OCI-M2 (cell line): Measurements from ENCODE around the gene NFE2.
"Not testable (repeated sequence)": the region's sequence is repeated elsewhere in the genome, so short reads cannot be mapped to it uniquely, and the experiment has no call there.

Experiments
- DNase-seq: peaks from one replicate; lab custom pipeline; 2025; ENCODE audit not compliant: unreplicated experiment; lab: John Stamatoyannopoulos, UW

Gene NFE2

DNA sequence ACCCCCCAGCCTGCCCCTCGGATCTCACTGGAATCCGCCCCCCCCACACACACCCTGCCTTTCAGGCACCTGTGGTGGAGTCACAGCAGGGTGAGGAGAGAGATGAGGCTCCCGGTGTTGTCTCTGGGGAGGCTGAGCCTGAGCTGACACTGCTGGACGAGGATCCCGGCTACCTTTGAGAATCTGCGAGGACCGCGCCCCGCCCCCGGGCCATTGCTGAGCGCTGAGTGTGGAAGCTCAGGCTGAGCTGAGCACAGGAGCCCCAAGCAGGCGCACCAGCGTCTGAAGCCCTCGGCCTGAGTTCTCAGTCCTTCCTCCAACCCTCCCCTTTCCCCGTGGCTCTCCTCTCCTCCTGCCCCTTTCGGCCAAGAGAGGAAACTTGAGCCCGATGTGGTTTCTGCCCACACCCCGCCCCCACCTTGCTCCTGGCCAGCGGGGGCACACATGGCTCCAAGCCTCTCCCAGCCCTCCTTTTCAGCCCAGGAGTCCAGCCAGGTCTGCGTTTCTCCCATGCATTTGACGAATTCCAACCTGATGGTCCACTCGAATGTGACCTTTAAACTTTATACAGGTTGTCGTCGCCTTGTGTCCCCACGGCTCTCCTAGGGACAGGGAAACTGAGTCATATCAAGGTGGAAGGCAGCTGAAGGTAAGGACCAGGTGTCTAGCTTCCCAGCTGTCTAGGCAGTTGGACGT is at the start of gene NFE2:
NFE2 (minus strand) TSS at position 284 of the 696 bp plus-strand sequence. CDS start 5,767 bp downstream, outside the sequence.
- DNase-seq = no peak

DNA sequence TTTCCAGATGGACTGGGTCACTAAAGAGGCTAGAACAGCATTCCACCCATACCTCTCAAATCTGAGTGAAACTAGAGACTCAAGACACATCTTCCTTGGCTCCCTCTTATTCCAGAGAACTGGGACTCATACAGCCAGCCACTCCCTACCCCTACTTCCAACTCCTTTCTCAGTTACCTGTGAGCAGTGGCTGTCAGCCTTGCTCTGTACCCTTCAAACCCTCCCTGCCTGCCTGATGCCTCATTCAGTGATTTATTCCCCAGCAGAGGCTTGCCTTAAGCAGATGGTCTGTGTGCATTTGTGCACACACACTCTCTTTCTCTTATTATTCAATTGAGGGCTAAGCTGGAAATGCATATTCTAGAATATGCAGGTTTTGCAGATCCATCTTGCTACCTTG is 48.9 kb upstream of the NFE2 start:
- DNase-seq = no peak

DNA sequence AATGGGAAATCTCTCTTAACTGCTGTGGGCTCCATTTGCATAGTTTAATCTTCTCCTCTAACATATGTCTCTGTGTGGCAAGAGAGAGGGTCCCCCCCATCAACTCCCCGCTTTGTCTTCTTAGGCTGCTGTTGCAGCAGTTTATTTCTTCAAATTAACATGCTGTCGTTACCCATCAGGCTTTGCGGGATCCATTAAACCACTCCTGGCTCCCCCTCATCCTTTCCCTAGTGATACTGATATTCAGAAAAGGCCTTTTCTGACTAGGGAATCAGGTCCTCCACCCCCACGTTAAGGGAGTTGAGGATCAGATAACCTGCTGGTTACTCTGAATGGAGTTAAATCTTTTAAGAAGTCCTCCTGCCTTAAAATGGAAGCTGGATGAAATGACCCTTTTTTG is 48.2 kb upstream of the NFE2 start:
- no peak for DNase-seq

DNA sequence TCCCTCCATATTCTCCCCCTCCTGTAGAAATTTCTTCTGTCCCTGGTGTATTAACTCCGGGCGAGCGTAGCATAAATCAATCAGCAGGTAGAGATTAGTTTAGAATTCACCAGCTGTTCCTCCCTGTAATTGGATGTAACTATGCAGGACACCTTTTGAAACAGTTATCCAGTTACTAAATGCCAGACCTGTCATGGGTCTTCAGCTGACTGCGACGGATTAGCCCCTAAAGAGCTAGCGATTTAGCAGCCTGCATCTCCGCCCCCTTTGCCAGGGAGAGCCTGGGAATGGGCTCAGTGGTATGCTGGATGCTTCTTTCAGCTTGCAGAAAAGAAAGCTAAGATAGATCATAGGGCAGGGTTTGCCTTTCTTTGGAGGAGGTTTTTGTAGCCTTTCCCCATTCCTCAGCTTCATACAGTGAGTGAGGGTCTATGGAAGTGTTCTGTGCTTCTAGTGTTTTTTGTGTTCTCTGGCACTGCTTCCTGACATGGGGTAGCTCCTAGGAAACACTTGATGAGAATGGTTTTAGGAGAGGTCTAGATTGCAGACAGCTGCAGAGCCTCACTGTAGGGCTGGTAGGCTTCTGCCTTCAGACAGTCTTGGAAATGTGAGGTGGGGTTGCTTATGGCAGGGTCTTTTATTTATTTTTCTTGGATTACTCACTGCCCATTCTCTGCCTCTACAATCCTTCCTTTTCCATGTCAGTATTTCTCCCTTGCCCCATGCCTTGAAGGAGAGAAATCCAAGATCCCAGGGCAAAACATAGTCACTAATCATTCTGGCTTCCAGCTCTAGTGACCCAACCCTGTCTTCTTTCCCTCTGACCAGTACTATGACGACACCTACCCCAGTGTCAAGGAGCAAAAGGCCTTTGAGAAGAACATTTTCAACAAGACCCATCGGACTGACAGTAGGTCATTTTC is 40.8 kb upstream of the NFE2 start:
- DNase-seq = no peak

DNA sequence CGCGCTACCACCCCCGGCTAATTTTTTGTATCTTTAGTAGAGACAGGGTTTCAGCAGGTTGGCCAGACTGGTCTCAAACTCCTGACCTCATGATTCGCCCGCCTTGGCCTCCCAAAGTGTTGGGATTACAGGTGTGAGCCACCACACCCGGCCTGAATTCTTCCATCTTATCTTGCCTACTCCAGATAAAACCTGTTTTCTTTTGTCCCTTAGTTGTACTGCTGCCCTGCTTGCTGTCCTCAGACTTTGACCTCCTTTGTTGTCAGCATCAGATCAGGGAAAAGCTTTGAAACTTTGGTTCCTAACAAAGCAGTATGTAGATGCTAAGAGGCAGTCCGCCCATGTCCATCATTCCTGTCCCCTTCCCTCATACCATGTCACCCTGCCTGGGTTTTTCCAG is 40.0 kb upstream of the NFE2 start:
- DNase-seq = no peak

DNA sequence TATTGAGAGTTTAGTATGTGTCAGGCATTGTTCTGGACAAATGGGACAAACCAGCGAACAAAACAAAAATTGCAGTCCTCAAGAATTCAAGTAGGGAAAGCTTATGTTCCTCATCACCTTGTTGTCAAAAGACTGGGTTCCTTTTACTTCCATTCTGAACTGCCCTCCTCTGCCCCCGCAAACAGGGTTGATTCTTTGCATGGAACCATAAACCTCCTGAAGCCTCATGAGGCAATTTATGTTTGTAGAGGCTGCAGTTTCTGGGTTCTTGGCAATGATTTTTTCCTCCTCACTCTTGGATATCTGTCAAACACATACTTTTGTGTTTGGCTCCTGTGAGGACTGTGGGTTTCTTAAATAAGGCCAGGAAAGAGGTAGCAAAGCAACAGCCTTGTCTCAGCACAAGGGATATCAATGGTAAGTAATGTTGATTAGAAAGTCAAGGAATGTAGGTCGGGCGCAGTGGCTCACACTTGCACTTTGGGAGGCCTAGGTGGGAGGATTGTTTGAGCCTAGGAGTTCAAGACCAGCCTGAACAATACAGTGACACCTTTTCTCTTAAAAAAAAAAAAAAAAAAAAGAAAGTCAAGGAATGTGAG is 38.0 kb upstream of the NFE2 start:
- no peak for DNase-seq

DNA sequence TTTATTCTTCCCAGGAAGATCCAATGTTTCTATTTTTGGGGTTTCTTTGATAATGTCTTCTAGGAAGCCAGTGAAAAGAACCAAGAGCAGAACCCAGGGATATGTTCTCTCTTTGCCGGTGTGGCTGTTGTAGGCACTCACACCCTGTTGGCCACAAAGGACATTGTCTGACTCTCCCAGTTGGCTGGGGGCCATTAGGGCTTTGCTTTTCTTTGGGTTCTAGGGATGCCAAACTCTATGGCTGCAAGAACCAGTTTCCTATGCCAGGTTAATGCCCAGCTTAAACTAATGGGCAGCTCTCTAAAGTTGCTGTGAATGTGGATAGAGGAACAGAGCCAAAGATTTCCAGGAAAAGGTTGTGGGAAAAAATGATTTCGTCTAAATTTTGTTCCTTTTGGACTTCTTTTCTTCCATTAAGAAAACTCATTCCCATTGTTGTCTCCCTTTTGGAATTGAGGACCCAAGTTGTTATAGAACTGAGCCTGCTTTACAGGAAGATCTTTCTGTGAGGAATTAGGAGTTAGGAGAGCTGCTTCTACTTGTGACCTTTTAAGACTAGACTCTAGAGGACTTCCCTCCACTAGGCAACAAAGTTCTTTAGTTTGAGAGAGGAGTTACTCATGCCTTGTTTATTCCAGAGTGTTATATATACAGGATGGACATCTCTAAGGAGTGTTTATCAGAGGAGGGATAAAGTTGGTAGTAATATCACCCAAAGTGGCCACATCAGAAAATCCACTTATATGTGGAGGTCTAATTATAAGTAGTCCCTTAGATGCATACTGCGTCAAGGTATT is 37.2 kb upstream of the NFE2 start:
- DNase-seq = no peak

DNA sequence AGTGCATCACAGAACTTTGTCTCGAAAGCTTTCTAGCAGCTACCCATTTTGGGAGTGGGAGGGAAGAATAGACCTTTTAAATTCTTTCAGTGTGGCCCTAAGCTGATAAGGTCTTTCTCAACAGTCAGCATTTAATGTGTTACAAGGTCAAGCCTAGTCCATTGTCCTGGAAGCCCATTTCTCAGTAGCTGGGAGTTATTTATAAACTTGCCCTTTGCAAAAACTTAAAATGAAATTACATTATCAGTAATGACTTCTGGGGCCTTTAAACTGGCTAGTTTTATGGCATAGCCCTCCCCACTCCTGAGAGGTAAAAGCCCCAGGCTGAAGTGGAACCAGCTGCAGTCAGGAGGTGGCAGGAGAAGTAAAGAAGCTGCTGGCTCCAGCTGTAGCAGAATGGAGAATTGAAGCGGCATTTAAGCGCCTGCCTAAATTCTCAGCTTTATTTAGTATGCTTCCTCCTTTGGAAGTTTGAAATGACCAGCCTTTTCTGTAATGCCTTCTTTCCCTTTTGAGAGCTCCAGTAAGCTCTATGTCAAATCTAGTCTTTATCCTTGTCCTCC is 36.5 kb upstream of the NFE2 start:
- DNase-seq = no peak

DNA sequence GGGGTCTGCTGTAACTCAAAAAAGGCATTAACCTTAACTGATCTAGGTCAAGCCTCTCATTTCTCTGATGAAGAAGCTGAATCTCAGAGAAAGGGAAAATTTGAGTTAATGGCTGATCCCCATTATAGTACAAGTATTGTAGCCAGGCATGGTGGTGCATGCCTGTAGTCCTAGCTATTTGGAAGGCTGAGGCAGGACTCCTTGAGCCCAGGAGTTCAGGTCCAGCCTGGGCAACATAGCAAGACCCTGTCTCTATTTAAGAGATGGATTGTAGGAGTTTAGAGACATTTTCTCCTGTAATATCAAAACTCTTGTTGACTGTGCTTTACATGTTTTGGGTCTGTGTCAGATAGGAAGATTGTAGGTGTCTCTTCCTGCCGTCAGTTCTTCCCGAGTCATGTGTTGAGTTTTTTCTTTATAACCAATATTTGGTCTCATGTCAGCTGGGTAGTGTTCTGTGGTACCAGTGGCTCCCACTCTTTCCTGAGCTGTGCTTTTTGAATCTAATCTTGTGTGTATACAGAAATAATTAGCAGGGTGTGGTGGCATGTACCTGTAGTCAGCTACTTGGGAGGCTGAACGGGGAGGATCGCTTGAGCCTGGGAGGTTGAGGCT is 32.7 kb upstream of the NFE2 start:
- no peak for DNase-seq

DNA sequence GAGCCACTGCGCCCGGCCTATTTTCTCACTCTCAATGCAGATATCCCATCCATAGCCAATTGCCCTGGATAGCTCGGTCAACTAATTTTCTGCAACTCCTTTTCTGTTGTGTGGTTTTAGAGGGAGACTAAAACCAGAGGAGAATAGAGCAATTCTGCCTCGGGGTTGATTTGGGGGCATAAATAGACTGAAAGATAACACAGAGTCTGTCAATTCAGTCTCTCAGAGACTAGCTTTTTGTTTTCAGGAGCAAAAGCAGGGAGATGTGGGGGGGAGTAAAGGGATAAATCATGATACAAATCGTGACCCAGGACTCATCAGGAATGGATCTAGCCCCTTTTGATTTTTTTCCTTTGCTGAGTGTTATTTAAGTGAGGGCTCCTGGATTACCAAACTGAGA is 30.6 kb upstream of the NFE2 start:
- DNase-seq = no peak

DNA sequence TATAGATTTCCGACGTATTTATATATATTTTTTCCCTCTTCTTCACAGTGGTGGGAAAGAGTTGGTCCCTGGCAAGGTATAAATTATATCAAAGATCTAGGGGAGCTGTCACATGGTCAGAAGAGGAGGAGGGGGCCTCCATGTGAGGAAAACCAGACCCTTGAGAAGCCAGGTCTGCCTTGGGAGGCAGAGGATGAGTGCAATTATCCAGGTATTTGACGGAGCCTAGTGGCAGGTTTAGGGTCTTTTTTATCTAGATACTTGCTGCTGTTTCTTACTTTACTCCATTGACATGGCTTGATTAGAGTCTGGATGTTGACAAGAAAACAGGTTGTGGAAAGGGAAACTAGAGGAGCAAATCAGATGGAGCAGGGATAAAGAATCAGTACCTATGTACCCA is 29.6 kb upstream of the NFE2 start:
- no peak for DNase-seq

DNA sequence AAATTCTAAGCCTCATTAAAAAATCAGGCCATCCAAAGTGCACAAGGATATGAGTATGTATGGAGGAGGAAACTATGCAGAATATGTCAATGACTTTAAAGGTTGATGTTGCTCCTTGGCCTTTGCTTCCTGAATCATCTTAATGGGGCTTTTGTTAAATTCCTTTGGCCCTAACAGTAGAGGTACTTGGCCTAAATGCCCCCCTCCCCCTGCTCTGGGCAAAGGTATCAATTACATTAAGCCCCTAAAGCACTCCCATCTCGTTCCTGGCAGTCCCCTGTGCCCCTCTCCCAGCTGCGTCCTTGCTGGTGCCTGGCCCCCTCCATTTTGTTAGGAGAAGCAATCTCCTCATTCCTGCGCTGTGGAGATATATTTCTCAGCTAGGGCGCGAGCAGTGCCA is 28.9 kb upstream of the NFE2 start:
- no peak for DNase-seq

DNA sequence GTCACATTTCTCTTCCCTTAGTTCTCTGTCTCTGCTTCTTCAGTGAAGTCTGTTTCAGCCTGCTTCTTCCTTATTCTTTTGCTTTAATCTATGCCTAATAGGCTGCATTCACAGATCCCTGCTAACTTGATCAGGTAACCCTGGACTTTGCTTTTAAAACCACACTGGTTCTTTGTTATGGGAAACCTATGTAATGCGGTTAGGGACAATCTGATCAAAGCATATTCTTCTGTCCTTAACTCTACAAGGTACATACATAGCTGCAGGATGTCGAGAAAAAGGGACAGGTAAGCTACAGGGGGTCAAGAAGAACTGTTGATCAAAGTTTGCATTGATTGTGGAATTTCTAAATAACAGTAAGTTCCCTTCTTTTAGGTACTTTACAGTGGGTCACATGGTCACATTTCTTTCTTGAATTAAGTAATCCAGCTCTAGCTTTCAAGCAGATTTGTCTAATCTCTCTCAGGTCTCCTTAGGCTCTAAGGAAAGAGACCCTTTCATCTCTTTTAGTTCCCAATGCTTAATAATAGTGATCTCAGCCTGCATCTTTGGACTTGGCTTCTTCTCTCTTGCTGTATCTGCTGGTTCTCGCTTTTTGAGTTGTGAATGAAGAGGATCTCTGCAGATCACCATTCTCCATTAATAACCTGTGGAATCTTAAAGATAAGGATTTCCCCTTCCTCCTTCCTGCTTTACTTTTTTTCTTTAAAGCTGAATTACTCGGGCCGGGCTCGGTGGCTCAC is 28.0 kb upstream of the NFE2 start:
- DNase-seq = no peak

DNA sequence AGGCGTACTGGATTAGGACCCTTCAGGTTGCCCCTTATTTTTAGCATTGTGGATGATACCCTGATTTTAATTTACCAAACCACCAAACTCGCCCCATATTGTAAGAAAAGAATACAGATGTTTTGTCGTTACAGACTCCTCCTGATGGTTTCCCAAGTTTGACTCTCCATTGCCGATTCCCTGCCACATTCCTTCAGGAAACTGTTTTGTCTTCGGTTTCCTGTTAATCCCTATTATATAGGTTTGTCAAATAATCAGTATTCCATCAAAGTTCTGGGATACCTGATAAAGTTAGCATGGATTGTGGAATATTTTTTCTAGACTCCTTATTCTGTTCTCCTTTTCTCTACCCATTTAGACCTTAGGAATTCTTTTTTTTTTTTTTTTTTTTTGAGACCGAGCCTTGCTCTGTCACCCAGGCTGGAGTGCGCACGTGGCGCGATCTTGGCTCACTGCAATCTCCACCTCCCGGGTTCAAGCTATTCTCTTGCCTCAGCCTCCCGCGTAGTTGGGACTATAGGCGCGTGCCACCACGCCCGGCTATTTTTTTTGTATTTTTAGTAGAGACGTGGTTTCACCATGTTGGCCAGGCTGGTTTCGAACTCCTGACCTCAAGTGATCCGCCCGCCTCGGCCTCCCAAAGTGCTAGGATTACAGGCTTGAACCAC is 24.8 kb upstream of the NFE2 start:
- DNase-seq = not testable (repeated sequence)

DNA sequence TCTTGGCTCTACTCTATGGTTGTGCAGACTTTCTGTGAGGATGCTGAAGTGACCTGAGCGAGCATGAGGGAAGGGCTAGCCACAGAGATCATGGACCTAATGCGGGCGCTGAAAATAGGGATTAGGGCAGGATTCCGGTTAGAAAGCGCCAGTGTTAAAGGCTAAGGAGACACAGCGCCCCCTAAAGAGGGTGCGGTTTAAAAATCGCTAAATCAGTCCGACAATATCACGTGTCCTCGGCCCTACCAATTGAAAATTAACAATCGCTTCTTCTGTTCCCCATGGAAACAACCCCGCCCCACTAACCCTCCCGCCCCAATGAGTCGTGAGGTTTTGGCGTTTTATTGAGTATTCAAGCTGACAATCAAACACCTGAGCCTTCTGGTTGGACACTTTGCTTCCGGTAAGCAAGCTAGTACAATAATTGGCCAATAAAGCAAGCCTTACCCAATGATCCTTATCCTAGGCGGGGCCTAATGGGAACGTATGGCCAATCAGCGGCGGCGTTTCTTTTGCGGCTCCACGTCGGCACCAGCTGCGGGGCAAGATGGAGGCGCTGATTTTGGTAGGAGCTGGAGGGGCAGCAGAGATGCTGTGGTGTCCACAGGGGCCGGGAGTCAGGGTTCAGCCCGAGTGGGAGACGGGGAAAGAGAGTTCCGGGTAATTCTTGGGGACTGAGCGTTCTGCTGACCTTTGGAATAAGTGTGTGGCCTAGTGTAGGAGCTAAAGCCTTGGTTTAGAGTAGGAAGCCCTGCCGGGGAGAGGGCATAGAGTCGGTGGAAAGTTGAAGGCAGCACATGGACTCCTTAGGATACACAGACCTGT is 24.0 kb upstream of the NFE2 start, which contains the start of gene COPZ1:
COPZ1 (plus strand) TSS at position 515 of the 825 bp plus-strand sequence; CDS start at position 548, 33 bp downstream.
- DNase-seq = peak; percentile 95

DNA sequence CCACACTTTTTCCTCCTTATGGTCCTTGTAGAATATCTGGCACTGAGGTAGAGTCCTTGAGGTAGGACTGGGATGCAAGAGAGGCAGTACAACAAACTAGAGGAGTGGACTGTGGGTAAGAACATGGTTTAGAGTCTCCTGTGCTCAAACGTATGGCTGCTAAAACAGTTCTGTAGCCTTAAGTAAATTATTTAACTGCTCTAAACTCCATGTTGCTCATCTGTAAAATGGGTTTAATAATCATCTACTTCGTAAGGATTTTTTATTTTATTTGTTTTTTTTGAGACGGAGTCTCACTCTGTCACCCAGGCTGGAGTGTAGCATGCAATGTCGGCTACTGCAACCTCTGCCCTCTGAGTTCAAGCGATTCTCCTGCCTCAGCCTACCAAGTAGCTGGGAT is 20.5 kb upstream of the NFE2 start:
- DNase-seq = no peak

DNA sequence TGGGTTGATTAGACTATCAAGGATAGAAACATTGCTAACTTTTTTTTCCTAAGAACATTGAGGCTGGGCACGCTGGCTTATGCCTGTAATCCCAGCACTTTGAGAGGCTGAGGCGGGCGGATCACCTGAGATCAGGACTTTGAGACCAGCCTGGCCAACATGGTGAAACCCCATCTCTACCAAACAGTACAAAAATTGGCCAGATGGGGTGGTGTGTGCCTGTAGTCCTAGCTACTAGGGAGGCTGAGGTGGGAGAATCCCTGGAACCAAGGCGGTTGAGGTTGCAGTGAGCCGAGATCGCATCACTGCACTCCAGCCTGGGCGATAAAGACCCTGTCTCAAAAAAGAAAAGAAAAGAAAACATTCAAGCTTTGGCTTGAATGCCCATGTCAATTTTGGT is 11.5 kb upstream of the NFE2 start:
- not testable (repeated sequence) for DNase-seq

DNA sequence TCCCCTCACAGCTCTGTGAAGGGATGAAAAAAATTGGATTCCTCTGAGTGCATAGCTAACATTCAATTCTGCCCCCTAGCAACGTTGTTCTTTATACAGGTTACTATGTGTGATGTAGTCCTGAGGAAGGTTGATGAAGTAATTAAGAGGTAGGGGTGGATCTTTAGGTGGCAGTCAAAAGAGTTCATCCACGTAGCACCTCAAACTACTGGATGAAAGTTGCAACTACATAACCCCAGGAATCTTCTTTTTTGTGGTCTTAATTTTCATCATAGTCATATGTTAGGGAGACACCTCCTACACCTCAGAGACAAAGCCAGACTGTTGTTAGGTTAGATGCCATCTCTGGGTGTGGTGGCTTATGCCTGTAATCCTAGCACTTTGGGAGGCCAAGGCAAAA is 10.2 kb upstream of the NFE2 start:
- DNase-seq = no peak
